ENCODE results near the gene ALK.
"Not testable (repeated sequence)": the region's sequence is repeated elsewhere in the genome, so short reads cannot be mapped to it uniquely, and the experiment has no call there.

ALK gene

DNA sequence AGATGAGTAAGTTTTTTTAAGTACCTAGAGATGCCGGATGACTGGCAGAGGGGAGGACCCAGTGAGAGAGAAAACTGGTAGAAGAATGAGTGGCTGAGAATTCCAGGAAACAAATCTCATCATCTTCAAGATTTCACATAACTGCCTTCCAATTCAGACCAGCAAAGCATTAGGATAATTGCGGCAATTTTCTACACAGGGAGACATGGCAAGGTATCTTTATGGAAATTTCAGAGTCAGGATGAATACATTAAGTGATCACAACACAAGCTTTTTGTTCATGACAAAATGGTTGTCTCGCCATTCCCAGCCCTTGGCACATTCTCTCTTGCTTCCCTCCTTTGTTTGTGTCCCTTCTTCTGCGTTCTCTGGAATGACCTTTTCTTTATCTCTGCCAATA, 82.1 kb downstream of the ALK start:
- DNase-seq (ENCODE audit: low read depth), result no peak

DNA sequence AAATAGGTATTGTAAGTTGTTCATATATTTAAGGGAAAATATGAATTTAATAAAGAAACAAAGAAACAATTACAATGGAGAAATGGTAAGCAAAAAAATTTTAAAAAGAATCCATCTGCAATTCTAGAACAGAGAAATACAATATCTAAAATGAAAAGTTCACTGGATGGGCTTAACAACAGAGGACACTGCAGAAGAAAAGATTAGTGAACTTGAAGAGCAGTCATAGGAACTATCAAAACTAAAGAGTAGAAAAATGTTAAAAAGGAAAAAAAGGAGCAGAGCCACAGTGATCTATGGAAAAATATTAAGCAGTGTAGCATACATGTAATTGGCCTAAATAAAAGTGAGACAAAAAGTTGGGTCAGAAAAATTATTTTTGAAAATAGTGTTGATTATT, 83.5 kb downstream of the ALK start:
- DNase-seq (ENCODE audit: low read depth), result no peak

DNA sequence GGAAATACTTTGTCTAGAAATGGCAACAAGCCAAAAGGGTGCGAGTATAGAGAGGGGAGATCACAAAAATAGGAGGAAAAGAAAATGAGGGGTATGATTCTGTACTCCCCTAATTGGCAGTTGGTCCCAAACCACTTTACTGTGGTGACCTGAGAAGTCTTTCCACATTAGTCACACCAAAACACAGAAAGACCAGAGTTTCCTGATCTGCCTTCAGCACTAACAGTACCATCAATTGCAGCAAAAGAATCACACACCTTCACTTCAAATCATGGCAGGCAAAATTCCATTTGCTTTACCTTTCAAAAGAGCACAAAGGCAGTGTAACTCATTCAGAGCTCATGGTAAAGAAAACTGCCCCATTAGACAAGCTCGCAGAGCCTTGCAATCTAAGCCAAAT, 86.8 kb downstream of the ALK start:
- DNase-seq (ENCODE audit: low read depth), result no peak

DNA sequence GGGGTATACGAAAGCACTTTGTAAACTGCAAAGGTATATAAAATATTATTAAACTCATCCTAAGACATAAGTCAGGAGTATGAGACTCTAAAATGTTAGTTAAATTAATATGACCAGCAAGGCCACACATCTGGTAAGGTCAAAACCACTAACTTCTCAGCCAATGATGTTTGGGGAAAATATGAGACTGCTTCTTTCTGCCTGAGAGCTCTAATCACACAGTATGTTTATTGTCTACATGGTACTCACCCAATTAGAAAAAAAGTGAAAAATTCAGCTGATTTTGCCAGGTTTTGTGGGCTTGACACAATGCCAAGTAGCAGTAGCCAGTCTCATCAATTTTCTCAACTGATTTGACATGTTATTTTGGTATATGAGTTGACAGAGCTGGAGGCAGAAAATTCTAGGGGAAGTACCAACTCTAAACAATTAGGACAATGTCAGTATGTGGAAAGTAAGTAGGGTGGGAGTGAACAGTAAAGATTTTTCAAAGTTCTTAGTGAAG, 87.3 kb downstream of the ALK start:
- DNase-seq (ENCODE audit: low read depth), result no peak

DNA sequence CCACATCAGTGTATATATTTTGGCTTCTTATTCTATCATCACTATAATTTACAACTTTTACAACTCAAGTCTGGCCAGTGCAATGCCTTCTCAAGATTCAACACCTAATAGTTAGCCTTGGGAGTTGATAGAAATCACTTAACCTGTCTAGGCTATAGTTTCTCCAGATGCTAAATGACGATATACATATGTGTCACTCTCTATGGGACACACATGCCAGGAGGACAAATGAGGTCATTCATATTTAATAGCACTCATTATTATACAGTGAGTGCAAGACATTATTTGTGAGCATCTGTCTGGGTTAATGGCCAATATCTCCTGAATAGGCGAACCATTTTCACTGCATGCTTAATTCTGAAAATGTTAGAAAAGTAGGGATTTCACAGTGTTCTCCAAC, 89.8 kb downstream of the ALK start:
- DNase-seq (ENCODE audit: low read depth), result no peak

DNA sequence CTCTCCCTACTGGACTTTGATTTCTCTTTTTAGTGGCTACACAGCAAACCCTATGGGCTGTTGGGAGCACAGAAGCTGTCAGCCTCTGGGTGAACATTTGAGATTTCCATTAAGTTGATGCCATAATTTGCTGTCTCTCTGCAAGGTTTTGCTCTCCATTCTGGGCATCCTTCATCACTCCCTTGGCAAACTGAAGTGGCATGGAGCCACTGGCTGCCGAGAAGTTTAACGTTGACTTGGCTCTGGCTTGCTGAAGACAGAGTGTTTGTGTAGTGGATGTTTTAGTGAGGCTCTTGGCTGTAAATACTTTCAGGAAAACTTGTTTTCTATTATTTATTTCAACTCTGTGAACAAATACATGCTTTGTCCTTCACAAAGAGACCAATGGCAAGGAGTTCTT, 91.5 kb downstream of the ALK start:
- no peak for DNase-seq (ENCODE audit: low read depth)

- not testable (repeated sequence) for DNase-seq (ENCODE audit: low read depth)
These were observed 97.2 kb downstream of the ALK start for GRCh38 chr2:29824145-29824544.

- DNase-seq (ENCODE audit: low read depth), result no peak
These were observed 99.8 kb downstream of the ALK start for GRCh38 chr2:29821591-29821990.

- DNase-seq (ENCODE audit: low read depth), result no peak
These were observed 101.8 kb downstream of the ALK start for GRCh38 chr2:29819570-29819969.

DNA sequence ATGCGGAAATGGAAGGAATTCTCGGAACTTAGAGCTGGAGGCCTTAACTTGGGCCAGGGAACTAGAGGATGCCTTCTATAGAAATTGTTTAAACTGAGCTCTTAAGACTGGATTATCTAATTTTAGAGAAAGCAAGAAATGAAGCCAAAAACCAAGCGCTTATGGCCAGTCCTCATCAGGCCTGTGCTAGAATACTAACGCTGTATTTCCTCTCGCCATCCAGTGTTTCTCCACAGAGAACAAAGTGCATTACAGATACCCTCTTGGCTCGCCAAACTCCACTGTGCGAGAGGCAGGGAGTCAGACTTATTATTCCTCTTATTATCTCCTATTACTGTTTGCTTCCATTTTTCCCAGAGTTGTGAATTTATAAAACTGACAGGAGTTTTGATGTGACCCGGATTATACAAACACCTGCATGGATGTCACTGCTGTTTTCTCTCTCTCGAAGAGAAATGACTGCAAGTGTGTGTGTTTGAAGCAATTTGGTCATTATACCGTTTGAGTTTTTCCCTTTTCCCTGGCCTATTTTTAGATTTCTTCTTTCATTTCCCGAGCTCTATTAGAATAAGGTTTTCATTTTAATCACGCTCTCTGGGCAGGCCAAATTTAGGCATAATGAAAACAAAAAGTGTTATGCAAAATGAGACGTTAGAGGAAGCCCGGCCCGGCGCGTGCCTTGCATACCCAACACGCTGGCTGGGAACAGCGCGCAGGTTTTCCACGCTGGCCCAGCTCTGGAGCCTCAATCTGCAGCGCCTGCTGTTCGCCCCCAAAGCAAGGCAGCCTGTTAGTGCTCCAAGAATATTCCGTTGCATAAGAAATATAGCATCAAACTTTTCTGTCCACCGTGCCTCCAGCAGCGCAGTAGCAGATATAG, 103.3 kb downstream of the ALK start:
- no peak for DNase-seq (ENCODE audit: low read depth)

GRCh38 chr2:29817299-29817698, 104.1 kb downstream of the ALK start:
- DNase-seq (ENCODE audit: low read depth), result no peak

DNA sequence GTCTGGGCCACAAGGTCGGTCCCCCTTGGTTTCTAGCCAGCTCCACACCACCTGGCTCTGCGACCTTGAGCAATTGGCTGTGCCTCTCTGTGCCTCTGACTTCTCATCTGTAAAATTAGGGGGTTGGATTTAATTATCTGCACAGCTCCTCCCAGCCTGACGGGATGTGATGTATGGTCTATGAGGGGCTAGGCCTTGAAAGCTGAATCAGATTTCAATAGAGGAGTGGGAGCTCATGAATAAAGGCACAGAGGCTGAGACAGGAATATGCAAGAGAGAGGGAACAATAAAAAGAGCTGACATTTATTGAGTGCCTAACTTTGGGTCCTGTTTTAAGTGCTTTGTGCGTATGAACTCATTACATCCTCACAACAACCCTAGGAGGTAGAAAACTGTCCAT, 104.7 kb downstream of the ALK start:
- DNase-seq (ENCODE audit: low read depth), result no peak

GRCh38 chr2:29811378-29811777, 110.0 kb downstream of the ALK start:
- DNase-seq (ENCODE audit: low read depth), result no peak

- DNase-seq (ENCODE audit: low read depth), result no peak
These were observed 110.4 kb downstream of the ALK start for GRCh38 chr2:29810956-29811355.

DNA sequence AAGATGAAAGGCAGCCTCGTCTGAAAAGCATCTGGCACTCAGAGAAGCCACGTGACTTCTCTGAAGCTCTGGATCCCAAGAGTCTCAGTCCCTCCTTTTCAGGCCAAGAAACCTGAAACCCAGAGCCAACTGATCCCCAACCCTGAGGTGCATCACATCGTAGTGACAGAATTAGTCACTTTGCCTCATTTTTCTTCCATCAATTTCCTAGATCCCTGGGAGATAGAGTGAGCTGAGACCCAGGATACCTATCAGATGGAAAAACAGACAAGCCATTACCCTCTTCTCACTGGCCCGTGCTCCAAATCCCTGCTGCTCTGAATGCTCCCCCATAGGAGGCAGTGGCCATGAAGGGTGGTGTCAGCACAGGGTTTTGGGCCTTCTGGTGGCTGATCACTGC, 113.1 kb downstream of the ALK start:
- DNase-seq (ENCODE audit: low read depth), result no peak

DNA sequence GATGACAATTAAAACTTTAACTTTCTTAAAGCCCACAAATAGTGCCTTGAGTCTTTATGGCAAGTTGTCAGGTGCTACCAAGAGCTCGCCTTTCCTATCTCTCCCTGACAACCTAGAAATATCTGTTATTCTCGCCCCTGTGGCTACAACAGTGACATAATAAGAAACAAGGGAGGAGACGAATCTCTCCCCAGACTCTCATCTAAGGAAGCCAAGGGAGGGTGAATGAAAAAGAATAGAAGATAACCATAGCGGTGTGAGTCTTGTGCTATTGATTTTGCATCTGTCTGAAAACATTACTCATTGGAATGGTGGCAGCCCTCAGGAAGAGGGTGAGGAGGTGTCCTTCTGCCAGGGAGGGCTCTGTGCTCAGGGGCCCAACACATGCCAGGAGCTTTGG, 114.3 kb downstream of the ALK start:
- DNase-seq (ENCODE audit: low read depth), result no peak

- no peak for DNase-seq (ENCODE audit: low read depth)
These were observed 114.9 kb downstream of the ALK start for GRCh38 chr2:29806461-29806860.

- DNase-seq (ENCODE audit: low read depth), result no peak
These were observed 116.7 kb downstream of the ALK start for GRCh38 chr2:29804671-29805070.

DNA sequence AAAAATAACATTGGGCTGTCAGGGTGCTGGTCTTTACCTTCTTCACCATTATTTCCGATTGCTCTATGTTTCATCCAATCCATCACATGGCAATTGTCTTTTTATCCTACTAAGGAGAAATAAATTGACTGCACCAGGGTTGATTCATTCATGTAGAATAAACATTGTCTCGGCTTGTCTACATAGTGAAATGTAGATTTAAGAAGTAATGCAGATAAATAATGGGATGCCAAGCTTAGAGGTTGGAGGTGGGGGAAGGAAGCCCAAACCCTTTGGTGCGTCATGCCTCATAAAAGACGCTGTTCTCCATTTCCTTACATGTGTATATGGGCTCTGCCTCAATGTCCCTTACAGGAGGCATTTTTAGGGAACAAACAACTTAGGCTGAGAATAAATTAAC, 117.8 kb downstream of the ALK start:
- no peak for DNase-seq (ENCODE audit: low read depth)

DNA sequence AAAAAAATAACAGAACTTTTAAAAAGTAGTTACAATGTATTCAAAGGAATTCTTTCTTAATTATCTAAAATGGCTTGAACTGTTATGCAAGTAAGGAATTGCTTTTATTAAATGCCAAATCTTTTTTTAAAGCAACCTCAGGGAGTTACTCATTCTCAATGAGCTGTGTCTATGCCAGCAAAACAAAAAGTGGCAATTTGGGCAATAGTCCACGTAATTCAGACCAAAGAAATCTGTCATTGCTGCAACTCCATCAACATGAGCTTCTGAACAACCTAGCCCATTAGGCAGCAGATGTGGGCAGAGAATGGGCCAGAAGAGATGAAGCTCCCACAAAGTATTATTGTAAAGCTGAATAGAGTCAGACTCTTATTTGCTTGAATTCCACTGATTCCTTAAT, 118.4 kb downstream of the ALK start:
- no peak for DNase-seq (ENCODE audit: low read depth)

- DNase-seq (ENCODE audit: low read depth), result no peak
These were observed 121.8 kb downstream of the ALK start for GRCh38 chr2:29799628-29800027.

GRCh38 chr2:29797916-29798315, 123.5 kb downstream of the ALK start:
- DNase-seq (ENCODE audit: low read depth), result no peak

GRCh38 chr2:29796446-29796845, 124.9 kb downstream of the ALK start:
- no peak for DNase-seq (ENCODE audit: low read depth)

DNA sequence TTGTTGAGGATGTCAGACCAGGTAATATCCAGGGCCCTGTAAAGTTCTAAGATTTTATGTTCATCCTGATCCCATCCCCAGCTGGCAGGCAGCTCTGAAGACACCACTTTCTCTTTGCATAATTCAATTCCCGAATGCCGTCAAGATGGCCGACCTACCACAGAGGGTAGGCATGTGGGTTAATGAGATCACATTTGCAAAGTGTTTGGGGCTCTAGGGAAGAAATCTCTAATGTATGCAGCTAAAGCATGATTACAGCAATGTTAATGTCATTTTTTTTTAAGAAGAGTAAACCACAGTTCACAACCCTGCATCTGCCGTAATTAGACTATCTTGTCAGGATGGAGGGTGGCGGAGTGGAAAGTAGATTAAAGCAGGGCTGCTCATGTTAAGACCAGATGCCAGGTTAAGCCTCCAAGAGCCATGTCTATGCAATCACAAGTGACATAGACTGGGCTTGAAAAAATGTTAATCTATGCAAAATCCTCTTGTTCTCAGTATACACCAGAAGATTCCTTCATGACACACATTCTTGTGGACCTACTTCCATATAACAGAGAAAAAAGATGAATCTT, 131.4 kb downstream of the ALK start:
- no peak for DNase-seq (ENCODE audit: low read depth)

All from fibroblast of the conjunctiva (primary cell).